Measurements from ENCODE around the gene GRPR.

Gene GRPR

DNA sequence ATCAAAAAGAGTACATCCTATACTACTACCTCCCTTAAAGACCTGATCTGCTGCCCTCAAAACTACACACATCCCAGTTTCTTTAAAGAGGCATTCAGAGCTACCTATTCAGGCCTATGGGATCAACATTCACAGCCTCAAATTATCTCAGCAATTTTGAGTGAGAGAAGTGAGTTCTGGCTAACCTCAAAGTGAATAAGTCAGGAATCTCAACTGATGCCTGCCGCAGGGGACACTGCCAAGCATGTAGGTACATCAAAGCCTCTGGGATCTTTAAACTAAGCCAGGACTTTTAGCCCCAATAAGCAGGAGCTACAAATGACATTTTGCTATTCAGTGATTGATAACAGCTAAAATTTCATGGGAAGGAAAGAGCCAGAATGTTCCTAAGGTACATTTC lies 11.6 kb downstream of the GRPR start:
- TF ChIP-seq, protein P1, sequence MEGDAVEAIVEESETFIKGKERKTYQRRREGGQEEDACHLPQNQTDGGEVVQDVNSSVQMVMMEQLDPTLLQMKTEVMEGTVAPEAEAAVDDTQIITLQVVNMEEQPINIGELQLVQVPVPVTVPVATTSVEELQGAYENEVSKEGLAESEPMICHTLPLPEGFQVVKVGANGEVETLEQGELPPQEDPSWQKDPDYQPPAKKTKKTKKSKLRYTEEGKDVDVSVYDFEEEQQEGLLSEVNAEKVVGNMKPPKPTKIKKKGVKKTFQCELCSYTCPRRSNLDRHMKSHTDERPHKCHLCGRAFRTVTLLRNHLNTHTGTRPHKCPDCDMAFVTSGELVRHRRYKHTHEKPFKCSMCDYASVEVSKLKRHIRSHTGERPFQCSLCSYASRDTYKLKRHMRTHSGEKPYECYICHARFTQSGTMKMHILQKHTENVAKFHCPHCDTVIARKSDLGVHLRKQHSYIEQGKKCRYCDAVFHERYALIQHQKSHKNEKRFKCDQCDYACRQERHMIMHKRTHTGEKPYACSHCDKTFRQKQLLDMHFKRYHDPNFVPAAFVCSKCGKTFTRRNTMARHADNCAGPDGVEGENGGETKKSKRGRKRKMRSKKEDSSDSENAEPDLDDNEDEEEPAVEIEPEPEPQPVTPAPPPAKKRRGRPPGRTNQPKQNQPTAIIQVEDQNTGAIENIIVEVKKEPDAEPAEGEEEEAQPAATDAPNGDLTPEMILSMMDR (IDR thresholded peaks at IDR 0.05; ENCODE audit: control insufficient read depth, extremely low read depth, insufficient read depth): no peak
- H3K4me3 ChIP-seq (ENCODE audit: low read depth, low read length): no peak overlapping the region
- DNase-seq (ENCODE audit: low read depth): no peak

DNA sequence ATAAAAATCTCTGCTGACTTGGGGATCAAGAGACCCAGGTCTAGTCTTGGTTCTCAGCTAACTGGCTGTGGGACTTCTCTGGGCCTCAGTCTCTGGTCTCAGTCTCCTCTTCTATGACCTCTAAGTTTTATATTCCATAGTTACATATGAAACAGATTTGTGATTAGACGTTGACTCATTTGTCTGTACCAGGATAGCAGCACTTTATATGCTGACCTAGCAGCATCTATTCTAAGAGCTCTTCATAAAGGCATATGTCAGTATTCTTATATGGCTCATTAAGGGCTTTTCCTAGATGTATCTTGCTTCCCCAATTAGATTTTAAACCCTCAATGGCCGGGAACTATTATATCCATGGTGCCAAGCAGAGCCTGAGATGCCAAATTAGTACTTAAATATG lies 12.7 kb downstream of the GRPR start:
- no peak for DNase-seq (ENCODE audit: low read depth)
- TF ChIP-seq, protein P1 (IDR thresholded peaks at IDR 0.05; ENCODE audit: control insufficient read depth, extremely low read depth, insufficient read depth): no peak

DNA sequence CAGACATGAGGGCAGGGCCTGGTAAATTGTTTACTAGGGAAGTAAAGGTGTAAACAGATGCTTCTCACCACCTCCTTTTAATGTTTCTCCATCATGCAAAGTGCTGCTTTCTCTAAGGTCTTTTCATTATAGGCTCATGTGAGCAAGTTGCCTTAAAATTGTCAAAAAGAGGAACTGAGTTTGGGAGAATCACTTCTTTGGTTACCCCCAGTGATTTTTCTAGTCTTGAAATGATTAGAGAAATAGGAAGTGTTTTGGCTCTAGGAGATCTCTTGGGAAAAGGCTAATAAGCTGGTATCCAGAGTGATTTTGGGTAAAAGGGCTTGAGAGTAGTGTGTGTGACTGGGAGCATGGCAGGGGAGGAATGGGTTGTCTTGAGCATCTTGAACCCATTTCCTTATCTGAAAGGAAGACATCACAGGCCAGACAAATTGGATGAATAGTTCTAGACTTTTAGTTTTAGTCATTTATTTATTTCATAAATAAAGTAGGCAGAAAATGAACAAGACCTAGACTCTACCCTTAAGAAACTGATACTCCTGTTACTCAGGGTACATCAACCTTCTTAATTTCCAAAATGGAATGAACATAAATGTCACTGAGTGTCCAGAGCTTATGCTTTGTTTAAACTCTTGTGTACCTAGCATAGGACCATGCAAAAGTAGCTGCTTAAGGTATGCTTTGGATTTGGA lies 14.2 kb downstream of the GRPR start:
- DNase-seq (ENCODE audit: low read depth): no peak
- TF ChIP-seq, protein P1 (IDR thresholded peaks at IDR 0.05; ENCODE audit: control insufficient read depth, extremely low read depth, insufficient read depth): no peak
- H3K4me3 ChIP-seq (ENCODE audit: low read depth, low read length): no peak overlapping the region

More for the DNA sequence above, 12.7 kb downstream of the GRPR start:
- H3K4me3 ChIP-seq (ENCODE audit: low read depth, low read length): no peak overlapping the region

DNA sequence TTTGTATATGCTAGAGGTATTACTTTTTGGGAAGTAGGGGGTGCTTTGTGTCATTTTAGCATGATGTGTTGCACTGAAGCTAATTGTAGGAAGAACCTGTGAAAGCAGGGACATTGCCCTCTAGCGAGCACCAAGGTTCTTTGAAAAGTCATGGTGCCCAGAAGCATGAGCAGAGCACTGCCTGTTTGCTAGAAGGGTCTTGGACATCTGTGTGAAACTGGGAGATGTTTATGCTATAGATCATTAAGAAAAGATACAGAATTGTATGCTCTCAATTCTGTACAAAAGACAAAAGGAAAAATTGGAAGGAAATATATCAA lies 14.7 kb downstream of the GRPR start:
- TF ChIP-seq, protein P1 (IDR thresholded peaks at IDR 0.05; ENCODE audit: control insufficient read depth, extremely low read depth, insufficient read depth): no peak
- no peak for DNase-seq (ENCODE audit: low read depth)
- H3K4me3 ChIP-seq (ENCODE audit: low read depth, low read length): no peak overlapping the region

DNA sequence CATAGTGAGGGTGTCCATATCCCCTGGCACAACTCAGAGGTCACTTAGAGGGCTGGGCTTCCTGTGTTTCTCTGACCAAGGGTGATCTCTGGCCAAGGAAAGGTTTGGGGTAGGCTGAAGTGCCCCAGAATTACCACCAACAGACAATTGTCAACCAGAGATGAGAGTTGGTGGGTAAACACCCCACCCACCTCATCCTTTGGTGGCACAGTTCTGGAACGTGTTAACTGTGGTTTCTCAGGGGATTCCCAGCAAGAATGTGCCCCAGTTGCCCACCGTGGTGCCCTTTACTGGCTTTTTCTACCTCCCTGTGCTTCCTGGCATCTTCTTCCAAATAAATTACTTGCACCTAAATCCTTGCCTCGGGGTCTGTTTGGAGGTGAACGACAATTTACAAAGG lies 17.1 kb downstream of the GRPR start:
- H3K4me3 ChIP-seq (ENCODE audit: low read depth, low read length): no peak overlapping the region
- no peak for DNase-seq (ENCODE audit: low read depth)
- TF ChIP-seq, protein P1 (IDR thresholded peaks at IDR 0.05; ENCODE audit: control insufficient read depth, extremely low read depth, insufficient read depth): no peak

DNA sequence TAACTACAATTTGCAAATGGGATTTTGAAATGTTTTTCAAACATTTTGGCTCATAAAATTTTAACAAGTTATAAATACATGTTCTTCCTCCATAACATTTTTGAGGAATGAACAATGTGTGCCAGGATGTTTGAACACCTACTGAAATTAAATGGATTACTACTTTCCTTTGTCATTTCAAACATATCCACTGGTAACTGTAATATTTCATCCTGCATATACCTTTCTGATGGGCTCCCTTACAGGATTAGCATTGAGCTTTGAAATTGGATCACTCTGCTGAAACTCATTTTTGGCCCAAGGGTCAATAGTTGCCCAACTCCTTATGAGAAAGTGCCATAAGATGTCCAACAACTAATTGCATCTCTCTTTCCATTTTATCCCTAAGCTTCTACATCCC lies 17.6 kb downstream of the GRPR start:
- H3K4me3 ChIP-seq (ENCODE audit: low read depth, low read length): no peak overlapping the region
- peak; percentile 62 for DNase-seq (ENCODE audit: low read depth)
- TF ChIP-seq, protein P1 (IDR thresholded peaks at IDR 0.05; ENCODE audit: control insufficient read depth, extremely low read depth, insufficient read depth): no peak

All from LNCaP clone FGC (cell line).